Measurements from ENCODE around the gene SNX5.

GRCh38 chr20:17934141-17934862, 34.3 kb downstream of the SNX5 start:
- TF ChIP-seq POLR2A (IDR thresholded peaks at IDR 0.05; ENCODE audit: low read depth, low read length): no peak
- TF ChIP-seq POLR2AphosphoS5 (IDR thresholded peaks at IDR 0.05; ENCODE audit: low read depth, low read length): no peak
- TF ChIP-seq POU2F2 (IDR thresholded peaks at IDR 0.05; ENCODE audit: low read depth, low read length): no peak
- no peak for TF ChIP-seq TAF1 (IDR thresholded peaks at IDR 0.05; ENCODE audit: low read depth, low read length)
- no peak for TF ChIP-seq SPI1 (IDR thresholded peaks at IDR 0.05; ENCODE audit: low read depth, low read length)
- no peak for TF ChIP-seq PAX5 (IDR thresholded peaks at IDR 0.05; ENCODE audit: insufficient read depth, low read length, severe bottlenecking)

Data from GM12891 (cell line).